CD4-positive, alpha-beta T cell (primary cell): ENCODE results near the gene ELOB. TPM values are rescaled to one million over a fixed set of nuclear protein-coding genes. Genes with fewer than 3 reads are reported as not detected.

ENCODE experiments used
- ATAC-seq: fragments of 200-7000 bp; cut with Tn5 transposase; one replicate; pipeline ENCODE4 v1.10.0; 2022; ENCODE audit warnings: mild to moderate bottlenecking; ENCODE audit not compliant: poor library complexity
- CTCF ChIA-PET: fragments of 350-600 bp; sonication (Branson Sonifier 250); formaldehyde crosslinking; loops from one replicate; lab custom pipeline; 2021; ENCODE audit warnings: antibody characterized with exemption, inconsistent platforms; lab: Charles Lee
- POLR2A ChIA-PET: fragments of 350-600 bp; sonication (Branson Sonifier 250); formaldehyde crosslinking; loops from one replicate; lab custom pipeline; 2021; ENCODE audit warnings: antibody characterized with exemption, inconsistent platforms; lab: Charles Lee
- DNase-seq, 14 experiments: peaks; one replicate each; pipeline ENCODE4 v3.0.0-alpha.2; 2013 to 2020; ENCODE audit warnings: mixed read lengths in 2 of 14
- H3K27ac ChIP-seq, 2 donors: one replicate each; pipeline versions ENCODE4 v1.5.1 to v1.7.0; 2013; ENCODE audit warnings: low read length in 2 of 2, low read depth in 1 of 2, mild to moderate bottlenecking in 1 of 2
- H3K27me3 ChIP-seq, 2 experiments: 1 replicate in 1 of 2; 2 replicates in 1 of 2; pipeline versions ENCODE4 v1.6.1 to v1.7.0; 2013; ENCODE audit warnings: low read length in 2 of 2, control low read depth in 1 of 2, mild to moderate bottlenecking in 1 of 2, moderate library complexity in 1 of 2; ENCODE audit not compliant: insufficient read depth in 2 of 2, control insufficient read depth in 1 of 2
- H3K36me3 ChIP-seq: one replicate; pipeline ENCODE4 v1.6.1; 2013; ENCODE audit warnings: low read length, control low read depth; ENCODE audit not compliant: insufficient read depth
- H3K4me1 ChIP-seq: one replicate; pipeline ENCODE4 v1.6.1; 2013; ENCODE audit warnings: low read length, control low read depth; ENCODE audit not compliant: insufficient read depth
- H3K4me3 ChIP-seq: one replicate; pipeline ENCODE4 v1.5.1; 2013; ENCODE audit warnings: mild to moderate bottlenecking, low read length, moderate library complexity
- H3K9me3 ChIP-seq, 2 experiments: 1 replicate in 1 of 2; 2 replicates in 1 of 2; pipeline versions ENCODE4 v1.6.1 to v1.7.0; 2013; ENCODE audit warnings: low read length in 2 of 2, mild to moderate bottlenecking in 2 of 2, control low read depth in 1 of 2, moderate library complexity in 1 of 2; ENCODE audit not compliant: control insufficient read depth in 1 of 2, insufficient read depth in 1 of 2
- H3K27ac Mint-ChIP-seq: one replicate; pipeline ENCODE4 v1.8.0; 2020; ENCODE audit warnings: mixed read lengths
- H3K27me3 Mint-ChIP-seq: one replicate; pipeline ENCODE4 v1.8.0; 2021; ENCODE audit warnings: mixed read lengths
- H3K36me3 Mint-ChIP-seq: one replicate; pipeline ENCODE4 v1.8.0; 2021; ENCODE audit warnings: low read depth, mixed read lengths
- H3K4me1 Mint-ChIP-seq: one replicate; pipeline ENCODE4 v1.8.0; 2021; ENCODE audit warnings: low read depth, mixed read lengths
- H3K4me3 Mint-ChIP-seq: one replicate; pipeline ENCODE4 v1.8.0; 2020; ENCODE audit warnings: mild to moderate bottlenecking, mixed read lengths
- H3K9me3 Mint-ChIP-seq: one replicate; pipeline ENCODE4 v1.8.0; 2020; ENCODE audit warnings: mixed read lengths
- intact Hi-C, 2 experiments: fragments of 100-400 bp; cut with DNase I in 1 of 2; cut with micrococcal nuclease in 1 of 2; formaldehyde crosslinking; loops; one replicate each; pipeline versions ENCODE4 v1.15.1 to v1.9.0; 2023 to 2025; cut with DNase I, micrococcal nuclease
- total RNA-seq, 174 experiments: library from RNA in 2 of 174; stranded (reverse) in 2 of 174; gene quantifications; one replicate each; pipeline ENCODE4 v1.2.3 and lab custom pipeline; 2021 to 2026
- TF ChIP-seq, protein P1 (sequence below): fragments of 200-600 bp; IDR thresholded peaks from one replicate; pipeline ENCODE4 v1.8.0; 2022; ENCODE audit warnings: antibody characterized with exemption, mild to moderate bottlenecking

Gene ELOB
- total RNA-seq, 2 experiments from 2014 or later = 102 to 103 TPM

DNA sequence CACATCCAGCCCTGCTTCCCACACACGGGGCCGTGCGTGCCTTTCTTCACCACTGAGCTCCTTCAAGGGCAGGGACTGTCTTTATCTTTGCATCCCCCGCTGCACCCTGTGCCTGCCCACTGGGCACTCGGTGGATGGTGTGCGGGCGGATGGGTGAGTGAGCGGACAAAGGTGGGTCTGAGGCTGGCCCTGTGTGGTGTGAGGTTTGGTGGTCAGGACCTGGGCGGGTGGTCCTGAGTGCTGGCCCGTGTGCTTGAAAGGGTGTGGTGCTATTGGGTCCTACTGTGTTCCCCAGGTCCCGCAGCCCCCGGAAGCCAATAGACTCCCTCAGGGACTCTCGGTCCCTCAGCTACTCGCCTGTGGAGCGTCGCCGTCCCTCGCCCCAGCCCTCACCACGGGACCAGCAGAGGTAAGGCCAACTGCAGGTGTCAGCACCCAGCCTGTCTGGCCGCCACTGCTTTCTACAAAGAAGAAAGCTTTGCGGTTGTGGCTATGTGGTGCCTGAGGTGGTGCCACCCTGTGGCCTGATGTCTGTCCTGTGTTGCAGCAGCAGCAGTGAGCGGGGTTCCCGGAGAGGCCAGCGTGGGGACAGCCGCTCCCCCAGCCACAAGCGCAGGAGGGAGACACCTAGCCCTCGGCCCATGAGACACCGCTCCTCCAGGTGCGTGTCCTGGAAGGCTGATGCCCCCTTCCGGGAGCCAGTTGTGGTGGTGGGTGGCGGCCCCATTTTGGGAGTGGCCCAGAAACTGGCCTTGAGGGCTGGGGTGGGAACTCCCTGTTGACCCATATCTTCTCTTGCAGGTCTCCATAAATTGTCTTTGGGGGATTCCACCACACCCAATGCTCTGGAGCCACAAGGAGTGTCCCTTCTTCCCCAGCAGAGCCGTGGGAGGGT lies 6.8 kb downstream of the ELOB start:
- TF ChIP-seq, protein P1, sequence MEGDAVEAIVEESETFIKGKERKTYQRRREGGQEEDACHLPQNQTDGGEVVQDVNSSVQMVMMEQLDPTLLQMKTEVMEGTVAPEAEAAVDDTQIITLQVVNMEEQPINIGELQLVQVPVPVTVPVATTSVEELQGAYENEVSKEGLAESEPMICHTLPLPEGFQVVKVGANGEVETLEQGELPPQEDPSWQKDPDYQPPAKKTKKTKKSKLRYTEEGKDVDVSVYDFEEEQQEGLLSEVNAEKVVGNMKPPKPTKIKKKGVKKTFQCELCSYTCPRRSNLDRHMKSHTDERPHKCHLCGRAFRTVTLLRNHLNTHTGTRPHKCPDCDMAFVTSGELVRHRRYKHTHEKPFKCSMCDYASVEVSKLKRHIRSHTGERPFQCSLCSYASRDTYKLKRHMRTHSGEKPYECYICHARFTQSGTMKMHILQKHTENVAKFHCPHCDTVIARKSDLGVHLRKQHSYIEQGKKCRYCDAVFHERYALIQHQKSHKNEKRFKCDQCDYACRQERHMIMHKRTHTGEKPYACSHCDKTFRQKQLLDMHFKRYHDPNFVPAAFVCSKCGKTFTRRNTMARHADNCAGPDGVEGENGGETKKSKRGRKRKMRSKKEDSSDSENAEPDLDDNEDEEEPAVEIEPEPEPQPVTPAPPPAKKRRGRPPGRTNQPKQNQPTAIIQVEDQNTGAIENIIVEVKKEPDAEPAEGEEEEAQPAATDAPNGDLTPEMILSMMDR = no peak
- Histone ChIP-seq H3K9me3 (no peaks in the 10 kb centered on the region), H3K27me3 (no peaks in the 10 kb centered on the region), H3K4me1 (peaks cover 38% of the 10 kb centered on the region), H3K27ac (no peak overlapping the region), H3K4me3 (no peak overlapping the region), H3K36me3 (peaks cover 98% of the 10 kb centered on the region)
- ChIA-PET POLR2A (no interaction called here), CTCF (no interaction called here)
- H3K9me3 Mint-ChIP-seq = no peaks in the 10 kb centered on the region
- H3K4me1 Mint-ChIP-seq = peaks cover 26% of the 10 kb centered on the region
- ATAC-seq (peak; percentile 9), DNase-seq (peak in 3 of 14 experiments; percentile 24 to 64 (median 41))
- H3K4me3 Mint-ChIP-seq = peak overlapping the region; percentile 58
- peak overlapping the region; percentile 64 for H3K27ac Mint-ChIP-seq
- intact Hi-C loops = no loop called here
- no peaks in the 10 kb centered on the region for H3K27me3 Mint-ChIP-seq
- H3K36me3 Mint-ChIP-seq = peaks cover 89% of the 10 kb centered on the region

DNA sequence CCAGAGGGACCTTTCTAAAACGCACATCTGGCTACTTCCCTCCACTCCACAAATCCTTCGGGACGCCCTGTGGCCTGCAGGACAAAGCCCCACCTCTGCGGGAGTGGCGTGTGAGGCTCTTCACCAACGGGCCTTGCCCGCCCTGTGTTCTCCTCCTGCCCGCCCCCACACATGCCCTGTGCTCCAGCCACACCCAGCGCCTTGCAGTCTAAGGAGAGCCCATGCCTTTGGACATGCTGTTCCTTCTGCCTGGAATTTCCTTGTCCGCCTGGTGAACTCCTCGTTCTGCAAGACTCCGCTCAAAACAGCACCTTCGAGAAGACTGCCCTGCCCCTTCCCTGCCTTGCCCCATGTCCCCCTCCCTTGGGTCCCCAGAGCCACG lies 7.4 kb downstream of the ELOB start:
- CTCF ChIA-PET = no interaction called here
- intact Hi-C loops = no loop called here
- Mint-ChIP-seq H3K27me3 (no peaks in the 10 kb centered on the region), H3K36me3 (peaks cover 94% of the 10 kb centered on the region), H3K4me1 (peaks cover 19% of the 10 kb centered on the region), H3K27ac (peak overlapping the region; percentile 64), H3K4me3 (peak overlapping the region; percentile 58), H3K9me3 (no peaks in the 10 kb centered on the region)
- ATAC-seq (peak; percentile 11), DNase-seq (no peak)
- POLR2A ChIA-PET = no interaction called here
- Histone ChIP-seq H3K4me3 (no peak overlapping the region), H3K27ac (no peak overlapping the region), H3K27me3 (no peaks in the 10 kb centered on the region), H3K4me1 (peaks cover 31% of the 10 kb centered on the region), H3K36me3 (peaks cover 98% of the 10 kb centered on the region), H3K9me3 (no peaks in the 10 kb centered on the region)
- TF ChIP-seq, protein P1 = no peak

DNA sequence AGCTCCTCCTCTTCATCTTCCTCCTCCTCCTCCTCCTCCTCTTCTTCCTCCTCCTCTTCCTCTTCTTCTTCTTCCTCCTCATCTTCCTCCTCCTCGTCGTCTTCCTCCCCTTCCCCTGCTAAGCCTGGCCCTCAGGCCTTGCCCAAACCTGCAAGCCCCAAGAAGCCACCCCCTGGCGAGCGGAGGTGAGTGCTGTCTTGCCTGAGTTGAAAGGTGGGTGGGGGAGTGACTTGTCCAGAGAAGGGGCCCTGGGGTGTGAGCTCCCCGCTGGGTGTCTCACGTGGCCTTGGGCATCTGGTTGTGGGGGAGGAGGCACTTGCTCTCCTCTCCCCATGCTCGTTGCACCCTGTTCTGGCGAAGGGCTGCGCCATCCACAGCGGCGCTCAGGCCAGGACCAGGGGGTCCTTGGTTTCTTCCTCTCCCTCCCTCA lies 8.0 kb downstream of the ELOB start:
- H3K36me3 ChIP-seq = peaks cover 98% of the 10 kb centered on the region
- H3K27ac ChIP-seq = no peak overlapping the region
- H3K9me3 ChIP-seq = no peaks in the 10 kb centered on the region
- POLR2A ChIA-PET = interaction anchor here (0.6 to 1.0 kb wide), 2 partner anchors 17 to 799 kb away, joined by 3 to 6 read pairs; partner anchors contain the start of gene SRRM2
- Mint-ChIP-seq H3K4me3 (no peak overlapping the region), H3K4me1 (peaks cover 19% of the 10 kb centered on the region), H3K27ac (peak overlapping the region; percentile 64), H3K9me3 (no peaks in the 10 kb centered on the region), H3K27me3 (no peaks in the 10 kb centered on the region), H3K36me3 (peaks cover 99% of the 10 kb centered on the region)
- TF ChIP-seq, protein P1 = no peak
- ATAC-seq = no peak
- H3K4me1 ChIP-seq = peaks cover 26% of the 10 kb centered on the region
- intact Hi-C loops = no loop called here
- DNase-seq = peak in 1 of 14 experiments; percentile 27
- CTCF ChIA-PET = no interaction called here
- H3K27me3 ChIP-seq = no peaks in the 10 kb centered on the region
- H3K4me3 ChIP-seq = no peak overlapping the region
